MCF 10A (cell line): Measurements from ENCODE around the gene GIPC2. TPM values are rescaled to one million over a fixed set of nuclear protein-coding genes. Genes with fewer than 3 reads are reported as not detected.

Experiments
- BruUV-seq: library from RNA; stranded (reverse); fragments of 400-500 nt; replicated peaks from 2 replicates; lab custom pipeline; 2021; lab: Mats Ljungman, UMichigan
- CTCF ChIA-PET: fragments of 300-600 bp; sonication (Branson Sonifier 250); formaldehyde crosslinking; extraction: SDS; loops from one replicate; lab custom pipeline; 2021; ENCODE audit warnings: antibody characterized with exemption, inconsistent platforms; lab: Yijun Ruan, JAX
- POLR2A ChIA-PET: fragments of 300-600, 350-650 bp; sonication (Branson Sonifier 250); formaldehyde crosslinking; extraction: SDS; loops from one replicate; lab custom pipeline; 2020; ENCODE audit warnings: antibody characterized with exemption, inconsistent platforms; lab: Yijun Ruan, JAX
- DNase-seq: peaks from one replicate; pipeline ENCODE4 v3.0.0-alpha.2; 2018; ENCODE audit not compliant: unreplicated experiment
- H3K27ac Mint-ChIP-seq: one replicate; pipeline ENCODE4 v1.8.0; 2022; ENCODE audit warnings: mild to moderate bottlenecking, low read depth, mixed read lengths; ENCODE audit not compliant: unreplicated experiment
- H3K27me3 Mint-ChIP-seq: one replicate; pipeline ENCODE4 v1.8.0; 2022; ENCODE audit warnings: mixed read lengths; ENCODE audit not compliant: insufficient read depth, unreplicated experiment
- H3K36me3 Mint-ChIP-seq: one replicate; pipeline ENCODE4 v1.8.0; 2022; ENCODE audit warnings: mild to moderate bottlenecking, moderate library complexity, mixed read lengths; ENCODE audit not compliant: insufficient read depth, unreplicated experiment
- H3K4me1 Mint-ChIP-seq: one replicate; pipeline ENCODE4 v1.8.0; 2022; ENCODE audit warnings: mixed read lengths; ENCODE audit not compliant: insufficient read depth, unreplicated experiment
- H3K4me3 Mint-ChIP-seq: one replicate; pipeline ENCODE4 v1.8.0; 2022; ENCODE audit warnings: mild to moderate bottlenecking, moderate library complexity, mixed read lengths; ENCODE audit not compliant: unreplicated experiment
- H3K9me3 Mint-ChIP-seq: one replicate; pipeline ENCODE4 v1.8.0; 2022; ENCODE audit warnings: mixed read lengths; ENCODE audit not compliant: unreplicated experiment
- intact Hi-C: fragments of 100-400 bp; cut with micrococcal nuclease; formaldehyde crosslinking; loops from 2 replicates; pipeline ENCODE4 v1.14.1; 2022
- total RNA-seq: library from RNA; stranded (reverse); gene quantifications from 2 replicates; pipeline ENCODE4 v1.2.3, GENCODE V29; 2022
- TF ChIP-seq, protein P1 (sequence below): fragments of 200-600 bp; IDR thresholded peaks from one replicate; pipeline ENCODE4 v1.8.0; 2022; ENCODE audit warnings: antibody characterized with exemption, mild to moderate bottlenecking; ENCODE audit not compliant: unreplicated experiment

Gene GIPC2
- total RNA-seq, 1 experiment from 2014 or later = 0.07 TPM

DNA sequence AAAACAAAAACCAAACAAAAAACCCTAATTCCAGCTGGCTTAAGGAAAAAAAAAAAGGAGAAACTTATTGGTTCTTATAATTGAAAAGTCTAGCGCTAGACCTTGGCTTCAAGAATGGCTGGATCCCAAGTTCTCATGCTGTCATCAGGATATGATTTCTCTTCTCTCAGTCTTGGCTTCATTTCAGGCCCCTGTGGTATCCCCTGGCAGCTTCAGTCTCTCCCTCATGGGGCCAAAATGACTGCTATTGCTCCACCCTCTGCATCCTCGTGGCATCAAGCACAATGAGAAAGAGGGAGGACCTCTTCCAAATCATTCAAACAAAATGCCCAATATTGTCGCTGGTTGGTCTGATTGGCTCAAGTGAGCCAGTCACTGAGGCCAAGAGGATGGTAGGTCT is 80.7 kb downstream of the GIPC2 start:
- intact Hi-C loops = no loop called here
- TF ChIP-seq, protein P1, sequence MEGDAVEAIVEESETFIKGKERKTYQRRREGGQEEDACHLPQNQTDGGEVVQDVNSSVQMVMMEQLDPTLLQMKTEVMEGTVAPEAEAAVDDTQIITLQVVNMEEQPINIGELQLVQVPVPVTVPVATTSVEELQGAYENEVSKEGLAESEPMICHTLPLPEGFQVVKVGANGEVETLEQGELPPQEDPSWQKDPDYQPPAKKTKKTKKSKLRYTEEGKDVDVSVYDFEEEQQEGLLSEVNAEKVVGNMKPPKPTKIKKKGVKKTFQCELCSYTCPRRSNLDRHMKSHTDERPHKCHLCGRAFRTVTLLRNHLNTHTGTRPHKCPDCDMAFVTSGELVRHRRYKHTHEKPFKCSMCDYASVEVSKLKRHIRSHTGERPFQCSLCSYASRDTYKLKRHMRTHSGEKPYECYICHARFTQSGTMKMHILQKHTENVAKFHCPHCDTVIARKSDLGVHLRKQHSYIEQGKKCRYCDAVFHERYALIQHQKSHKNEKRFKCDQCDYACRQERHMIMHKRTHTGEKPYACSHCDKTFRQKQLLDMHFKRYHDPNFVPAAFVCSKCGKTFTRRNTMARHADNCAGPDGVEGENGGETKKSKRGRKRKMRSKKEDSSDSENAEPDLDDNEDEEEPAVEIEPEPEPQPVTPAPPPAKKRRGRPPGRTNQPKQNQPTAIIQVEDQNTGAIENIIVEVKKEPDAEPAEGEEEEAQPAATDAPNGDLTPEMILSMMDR = no peak
- CTCF ChIA-PET = interaction anchor here (0.6 to 2.2 kb wide), 4 partner anchors 17 to 481 kb away, joined by 3 to 8 read pairs (median 6); no protein-coding TSS in a partner anchor
- Mint-ChIP-seq H3K36me3 (no peaks in the 10 kb centered on the region), H3K9me3 (no peaks in the 10 kb centered on the region), H3K4me1 (no peaks in the 10 kb centered on the region), H3K27me3 (no peaks in the 10 kb centered on the region), H3K27ac (no peak overlapping the region), H3K4me3 (no peak overlapping the region)
- POLR2A ChIA-PET = no interaction called here
- no TSS peak for BruUV-seq
- no peak for DNase-seq

DNA sequence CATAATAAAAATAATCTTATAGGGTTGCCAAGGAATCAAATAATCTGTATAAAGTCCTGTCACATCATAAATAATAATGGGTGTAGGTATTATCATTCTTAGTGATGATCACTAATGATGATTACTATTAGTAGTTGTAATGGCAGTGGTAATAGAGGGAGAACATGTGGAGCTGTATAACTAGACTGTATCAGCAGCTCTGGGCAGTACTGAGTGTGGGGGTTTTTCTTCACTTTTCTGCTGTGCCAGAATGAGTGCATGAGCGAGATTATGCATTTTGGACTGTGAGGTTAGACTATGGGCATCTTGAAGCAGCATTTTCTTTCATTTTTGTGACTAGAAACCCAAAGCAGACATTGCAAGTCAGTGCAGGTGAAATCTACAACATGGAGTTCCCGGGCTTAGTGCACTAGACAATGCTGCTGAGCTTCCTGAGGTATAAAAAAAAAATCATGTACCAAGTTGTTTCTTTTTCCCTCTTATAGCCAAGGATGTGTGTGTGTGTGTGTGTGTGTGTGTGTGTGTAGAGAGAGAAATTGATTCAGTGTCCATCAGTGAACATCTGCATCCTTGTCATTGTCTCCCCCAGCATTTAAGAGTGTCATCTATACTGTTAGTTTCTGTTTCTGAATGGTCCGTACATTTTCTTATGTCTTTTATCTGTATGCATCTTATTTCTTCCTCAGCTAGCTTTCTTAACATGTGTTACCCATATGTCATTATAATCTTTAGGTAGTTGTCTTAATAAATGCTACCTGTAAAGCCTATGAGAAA is 86.6 kb downstream of the GIPC2 start:
- no peak overlapping the region for H3K4me3 Mint-ChIP-seq
- intact Hi-C loops = loop anchor here (10.0 kb wide), 1 partner anchor 702 kb away; no protein-coding TSS in a partner anchor
- no peak for DNase-seq
- H3K27me3 Mint-ChIP-seq = no peaks in the 10 kb centered on the region
- no peak overlapping the region for H3K27ac Mint-ChIP-seq
- ChIA-PET CTCF (interaction anchor here (0.5 to 7.0 kb wide), 24 partner anchors 8 to 548 kb away, joined by 3 to 148 read pairs (median 4); partner anchors contain the start of gene PTGFR), POLR2A (interaction anchor here (0.6 to 2.4 kb wide), 7 partner anchors 8 to 550 kb away, joined by 3 to 18 read pairs (median 3); no protein-coding TSS in a partner anchor)
- TF ChIP-seq, protein P1 = no peak
- H3K36me3 Mint-ChIP-seq = no peaks in the 10 kb centered on the region
- BruUV-seq = no TSS peak
- no peaks in the 10 kb centered on the region for H3K4me1 Mint-ChIP-seq
- H3K9me3 Mint-ChIP-seq = no peaks in the 10 kb centered on the region

DNA sequence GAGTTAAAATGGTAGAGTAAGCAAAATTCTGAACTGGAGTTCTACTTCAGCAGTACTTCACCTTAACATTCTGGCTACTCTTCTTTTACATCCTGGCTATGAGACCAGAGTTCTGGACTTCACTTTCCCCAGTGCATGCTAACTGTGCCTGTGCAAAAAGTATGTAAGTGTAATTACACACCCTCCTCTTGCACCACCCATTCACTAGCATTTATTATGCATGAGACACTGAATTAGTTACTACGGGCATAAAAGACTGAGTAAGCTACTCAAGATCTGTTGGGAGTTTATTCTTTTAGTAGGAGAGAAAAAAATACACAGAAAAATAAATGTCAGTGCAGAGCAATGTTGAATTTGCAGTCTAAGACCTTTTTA is 87.2 kb downstream of the GIPC2 start:
- intact Hi-C loops = loop anchor here (10.0 kb wide), 1 partner anchor 702 kb away; no protein-coding TSS in a partner anchor
- H3K4me1 Mint-ChIP-seq = no peaks in the 10 kb centered on the region
- TF ChIP-seq, protein P1 = no peak
- H3K27me3 Mint-ChIP-seq = no peaks in the 10 kb centered on the region
- POLR2A ChIA-PET = interaction anchor here (0.6 to 0.9 kb wide), 2 partner anchors 425 to 476 kb away, joined by 3 read pairs; no protein-coding TSS in a partner anchor
- CTCF ChIA-PET = interaction anchor here (0.6 to 7.0 kb wide), 11 partner anchors 10 to 548 kb away, joined by 3 to 148 read pairs (median 4); no protein-coding TSS in a partner anchor
- no peak overlapping the region for H3K27ac Mint-ChIP-seq
- no peak overlapping the region for H3K4me3 Mint-ChIP-seq
- no peaks in the 10 kb centered on the region for H3K9me3 Mint-ChIP-seq
- DNase-seq = no peak
- H3K36me3 Mint-ChIP-seq = no peaks in the 10 kb centered on the region
- BruUV-seq = no TSS peak

DNA sequence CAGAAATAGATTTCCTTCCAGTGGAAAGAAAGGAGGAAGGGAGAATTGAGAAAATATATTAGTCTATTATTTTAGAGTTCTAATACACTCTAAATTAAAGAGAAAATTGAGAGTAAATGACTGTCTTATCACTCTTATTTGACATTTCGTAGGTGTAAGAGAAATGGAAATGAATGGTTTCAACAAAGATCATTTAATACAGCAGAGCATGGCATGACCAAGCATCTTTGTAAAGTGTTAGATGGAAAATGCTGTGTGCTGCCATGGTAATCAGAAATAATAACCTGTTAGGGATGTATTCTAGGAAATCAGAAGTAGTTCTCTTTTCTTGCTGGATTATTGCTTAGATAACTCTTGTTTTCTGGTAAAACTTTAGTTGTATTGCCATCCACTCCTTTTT is 90.9 kb downstream of the GIPC2 start:
- DNase-seq = no peak
- no peaks in the 10 kb centered on the region for H3K27me3 Mint-ChIP-seq
- H3K27ac Mint-ChIP-seq = no peak overlapping the region
- no peaks in the 10 kb centered on the region for H3K9me3 Mint-ChIP-seq
- intact Hi-C loops = loop anchor here (10.0 kb wide), 1 partner anchor 698 kb away; no protein-coding TSS in a partner anchor
- CTCF ChIA-PET = interaction anchor here (1.1 to 1.5 kb wide), 4 partner anchors 15 to 539 kb away, joined by 3 to 10 read pairs (median 6); no protein-coding TSS in a partner anchor
- no peaks in the 10 kb centered on the region for H3K36me3 Mint-ChIP-seq
- peaks cover 4% of the 10 kb centered on the region for H3K4me1 Mint-ChIP-seq
- BruUV-seq = no TSS peak
- H3K4me3 Mint-ChIP-seq = no peak overlapping the region
- TF ChIP-seq, protein P1 = no peak
- POLR2A ChIA-PET = interaction anchor here (0.6 to 0.7 kb wide), 2 partner anchors 73 to 80 kb away, joined by 3 read pairs; no protein-coding TSS in a partner anchor
